Measurements from ENCODE around the gene CCDC146.

- TF ChIP-seq POLR2AphosphoS5 (IDR thresholded peaks at IDR 0.05; ENCODE audit: low read depth, low read length) (no peak), TAF1 (IDR thresholded peaks at IDR 0.05; ENCODE audit: borderline replicate concordance, low read depth, low read length) (no peak), POLR2A (IDR thresholded peaks at IDR 0.05; ENCODE audit: low read depth, low read length) (no peak)
Observed at GRCh38 chr7:77327067-77327931, 204.9 kb downstream of the CCDC146 start.

Data from GM12892 (cell line).